GM12874 (cell line): ENCODE results near the gene TOLLIP.

Experiments
- TF ChIP-seq, protein P1 (sequence below): IDR thresholded peaks from 2 replicates; pipeline ENCODE4 v1.5.1; 2011; ENCODE audit warnings: low read depth, mild to moderate bottlenecking, control low read depth, low read length, moderate library complexity; ENCODE audit not compliant: insufficient read depth

The TOLLIP gene

DNA sequence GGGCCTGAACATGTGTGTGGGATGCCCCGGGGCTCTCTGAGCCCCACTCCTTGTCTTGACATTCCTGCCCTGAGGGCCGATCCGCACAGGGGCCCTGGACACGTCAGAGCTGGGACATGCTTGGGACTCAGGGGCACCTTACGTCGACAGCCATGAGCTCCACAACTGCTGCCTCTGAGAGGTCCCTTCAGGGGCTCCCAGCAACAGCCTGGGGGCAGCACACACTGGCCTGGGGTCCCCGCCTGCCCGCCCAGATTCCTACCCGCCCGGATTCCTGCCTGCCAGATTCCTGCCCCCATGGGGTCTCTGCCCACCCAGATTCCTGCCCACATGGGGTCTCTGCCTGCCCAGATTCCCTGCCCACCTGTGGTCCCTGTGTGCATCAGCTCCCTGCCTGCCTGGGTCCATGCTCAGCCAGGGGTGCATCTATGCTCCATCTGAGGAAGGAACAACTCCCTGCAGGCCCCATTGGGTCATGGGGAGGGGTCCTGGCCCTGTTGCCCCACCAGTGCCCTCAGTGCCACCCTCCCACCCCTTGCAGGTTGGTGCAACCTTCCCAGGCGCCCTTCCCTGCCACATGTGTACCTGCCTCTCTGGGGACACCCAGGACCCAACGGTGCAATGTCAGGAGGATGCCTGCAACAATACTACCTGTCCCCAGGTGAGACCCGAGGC lies 50.9 kb downstream of the TOLLIP start:
- TF ChIP-seq, protein P1, sequence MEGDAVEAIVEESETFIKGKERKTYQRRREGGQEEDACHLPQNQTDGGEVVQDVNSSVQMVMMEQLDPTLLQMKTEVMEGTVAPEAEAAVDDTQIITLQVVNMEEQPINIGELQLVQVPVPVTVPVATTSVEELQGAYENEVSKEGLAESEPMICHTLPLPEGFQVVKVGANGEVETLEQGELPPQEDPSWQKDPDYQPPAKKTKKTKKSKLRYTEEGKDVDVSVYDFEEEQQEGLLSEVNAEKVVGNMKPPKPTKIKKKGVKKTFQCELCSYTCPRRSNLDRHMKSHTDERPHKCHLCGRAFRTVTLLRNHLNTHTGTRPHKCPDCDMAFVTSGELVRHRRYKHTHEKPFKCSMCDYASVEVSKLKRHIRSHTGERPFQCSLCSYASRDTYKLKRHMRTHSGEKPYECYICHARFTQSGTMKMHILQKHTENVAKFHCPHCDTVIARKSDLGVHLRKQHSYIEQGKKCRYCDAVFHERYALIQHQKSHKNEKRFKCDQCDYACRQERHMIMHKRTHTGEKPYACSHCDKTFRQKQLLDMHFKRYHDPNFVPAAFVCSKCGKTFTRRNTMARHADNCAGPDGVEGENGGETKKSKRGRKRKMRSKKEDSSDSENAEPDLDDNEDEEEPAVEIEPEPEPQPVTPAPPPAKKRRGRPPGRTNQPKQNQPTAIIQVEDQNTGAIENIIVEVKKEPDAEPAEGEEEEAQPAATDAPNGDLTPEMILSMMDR: no peak

DNA sequence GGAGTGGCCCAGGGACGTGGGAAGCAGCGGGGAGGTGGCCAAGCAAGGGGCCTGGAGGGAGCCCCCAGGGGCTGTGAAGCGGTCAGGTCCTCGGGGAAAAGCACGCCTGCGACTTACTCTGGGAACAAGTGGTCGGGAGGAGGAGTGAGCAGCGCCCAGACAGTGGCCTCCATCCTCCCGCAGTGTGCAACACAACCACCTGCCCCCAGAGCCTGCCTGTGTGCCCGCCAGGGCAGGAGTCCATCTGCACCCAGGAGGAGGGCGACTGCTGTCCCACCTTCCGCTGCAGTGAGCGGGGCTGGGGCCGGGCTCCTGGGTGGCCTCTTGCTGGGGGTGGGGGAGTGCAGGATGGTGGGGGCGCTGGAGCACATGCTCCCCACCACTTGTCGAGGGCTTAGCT lies 51.5 kb downstream of the TOLLIP start:
- TF ChIP-seq, protein P1: no peak

DNA sequence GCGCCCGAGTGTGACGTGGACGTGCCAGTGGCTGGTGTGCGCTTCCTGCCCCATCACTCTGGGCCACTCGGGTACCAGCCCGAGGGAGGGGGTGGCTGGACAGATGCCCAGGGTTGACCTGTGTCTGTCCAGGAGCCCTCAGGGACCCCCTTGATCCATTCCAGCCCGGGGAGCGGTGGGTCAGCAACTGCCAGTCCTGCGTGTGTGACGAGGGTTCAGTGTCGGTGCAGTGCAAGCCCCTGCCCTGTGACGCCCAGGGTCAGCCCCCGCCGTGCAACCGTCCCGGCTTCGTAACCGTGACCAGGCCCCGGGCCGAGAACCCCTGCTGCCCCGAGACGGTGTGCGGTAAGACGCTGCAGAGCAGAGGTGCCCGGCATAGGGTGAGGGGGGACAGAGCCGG lies 52.1 kb downstream of the TOLLIP start:
- TF ChIP-seq, protein P1: no peak

DNA sequence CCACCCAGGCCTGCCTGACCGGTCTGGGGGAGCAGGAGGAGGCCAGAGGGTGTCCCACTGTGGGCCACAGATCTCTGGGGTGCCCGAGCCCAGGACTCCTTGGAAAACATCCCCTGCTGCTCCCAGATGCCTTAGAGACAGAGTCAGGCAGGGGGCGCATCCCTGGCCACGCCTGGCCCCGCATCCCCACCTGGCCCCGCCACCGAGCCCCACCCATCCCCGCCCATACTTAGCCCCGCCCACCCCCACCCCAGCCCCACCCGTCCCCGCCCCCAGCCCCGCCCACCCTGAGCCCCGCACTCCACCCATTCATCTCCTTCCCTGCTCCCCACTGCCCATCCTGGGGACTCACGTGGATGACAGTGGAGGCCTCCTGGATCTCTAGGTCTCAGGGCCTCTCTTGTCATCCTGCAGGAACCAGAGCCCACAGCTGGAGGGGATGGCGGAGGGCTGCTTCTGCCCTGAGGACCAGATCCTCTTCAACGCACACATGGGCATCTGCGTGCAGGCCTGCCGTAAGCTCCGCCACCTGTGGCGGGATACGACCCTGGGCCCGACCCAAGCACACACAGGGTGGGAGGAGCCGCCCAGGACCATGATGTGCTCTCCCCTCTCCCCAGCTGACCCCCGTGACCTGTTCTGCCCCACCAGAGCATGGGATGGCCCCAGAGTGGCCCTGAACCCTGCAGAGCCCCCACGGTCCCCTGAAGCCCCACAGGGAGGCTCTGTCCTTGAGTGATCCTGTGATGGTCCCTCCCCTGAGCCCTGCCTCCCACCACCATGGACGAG lies 53.0 kb downstream of the TOLLIP start:
- TF ChIP-seq, protein P1: no peak

DNA sequence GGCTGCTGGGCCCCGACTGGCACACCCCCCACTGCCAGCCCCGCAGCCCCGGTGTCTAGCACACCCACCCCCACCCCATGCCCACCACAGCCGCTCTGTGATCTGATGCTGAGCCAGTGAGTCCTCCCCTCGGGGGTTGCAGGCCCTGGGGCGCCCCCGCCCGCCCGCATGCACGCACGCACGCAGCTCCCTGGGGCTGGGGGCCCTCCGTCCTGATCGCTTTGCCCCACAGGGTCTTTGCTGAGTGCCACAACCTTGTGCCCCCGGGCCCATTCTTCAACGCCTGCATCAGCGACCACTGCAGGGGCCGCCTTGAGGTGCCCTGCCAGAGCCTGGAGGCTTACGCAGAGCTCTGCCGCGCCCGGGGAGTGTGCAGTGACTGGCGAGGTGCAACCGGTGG lies 54.3 kb downstream of the TOLLIP start:
- TF ChIP-seq, protein P1: no peak

DNA sequence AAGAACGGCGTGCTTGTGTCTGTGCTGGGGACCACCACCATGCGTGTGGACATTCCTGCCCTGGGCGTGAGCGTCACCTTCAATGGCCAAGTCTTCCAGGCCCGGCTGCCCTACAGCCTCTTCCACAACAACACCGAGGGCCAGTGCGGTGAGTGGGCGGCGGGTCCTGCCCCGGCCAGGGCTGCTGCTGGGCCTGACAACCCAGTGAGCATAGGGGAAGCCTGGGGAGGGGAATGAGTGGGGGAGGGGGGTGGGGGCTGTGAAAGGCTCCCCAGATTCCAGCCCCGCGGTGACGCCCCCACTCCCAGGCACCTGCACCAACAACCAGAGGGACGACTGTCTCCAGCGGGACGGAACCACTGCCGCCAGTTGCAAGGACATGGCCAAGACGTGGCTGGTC lies 54.7 kb downstream of the TOLLIP start:
- TF ChIP-seq, protein P1: no peak

DNA sequence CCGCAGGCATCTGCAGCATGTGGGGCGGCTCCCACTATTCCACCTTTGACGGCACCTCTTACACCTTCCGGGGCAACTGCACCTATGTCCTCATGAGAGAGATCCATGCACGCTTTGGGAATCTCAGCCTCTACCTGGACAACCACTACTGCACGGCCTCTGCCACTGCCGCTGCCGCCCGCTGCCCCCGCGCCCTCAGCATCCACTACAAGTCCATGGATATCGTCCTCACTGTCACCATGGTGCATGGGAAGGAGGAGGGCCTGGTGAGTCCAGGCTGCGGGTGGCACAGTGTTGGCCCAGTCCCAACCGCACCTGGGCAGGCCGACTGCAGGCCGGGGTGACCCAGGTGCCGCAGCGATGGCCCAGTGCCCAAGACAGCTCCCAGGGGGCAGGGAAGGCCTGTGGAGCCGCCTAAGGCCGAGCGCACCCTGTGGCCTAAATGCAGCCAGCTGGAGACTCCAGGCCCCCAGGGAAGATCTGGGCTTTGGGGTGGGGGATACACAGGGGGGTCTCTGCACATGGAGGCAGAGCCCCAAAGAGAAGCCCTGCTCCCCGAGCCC lies 55.3 kb downstream of the TOLLIP start:
- TF ChIP-seq, protein P1: no peak
